Endothelial cell of umbilical vein (primary cell): ENCODE results near the gene ELF3. TPM values are rescaled to one million over a fixed set of nuclear protein-coding genes. Genes with fewer than 3 reads are reported as not detected.

Experiments
- BruUV-seq: library from RNA; stranded (reverse); fragments of 400-500 nt; replicated peaks from 2 replicates; lab custom pipeline; 2021; lab: Mats Ljungman, UMichigan
- CTCF ChIA-PET: fragments of 300-600, 350-600 bp; sonication (Branson Sonifier 250); formaldehyde crosslinking; loops from one replicate; lab custom pipeline; 2021; ENCODE audit warnings: antibody characterized with exemption, inconsistent platforms; lab: Charles Lee
- POLR2A ChIA-PET: fragments of 300-600, 350-600 bp; sonication (Branson Sonifier 250); formaldehyde crosslinking; loops from one replicate; lab custom pipeline; 2021; ENCODE audit warnings: antibody characterized with exemption, inconsistent platforms; lab: Charles Lee
- DNase-seq: peaks from one replicate; pipeline ENCODE4 v3.0.0-alpha.2; 2011; ENCODE audit warnings: low read depth, low spot score
- FAIRE-seq: peaks from 2 replicates; lab custom pipeline; 2011; peaks lifted over from hg19 to GRCh38; lab: Jason Lieb, UNC
- H2AFZ ChIP-seq: 2 replicates; pipeline ENCODE4 v1.6.0; 2012; ENCODE audit warnings: low read depth, low read length, control low read depth, inconsistent platforms
- H3K27ac ChIP-seq: 2 replicates; pipeline ENCODE4 v1.5.1; 2011; ENCODE audit warnings: low read depth, mild to moderate bottlenecking, control low read depth, low read length, moderate library complexity; ENCODE audit not compliant: insufficient read depth
- H3K27me3 ChIP-seq, 2 experiments: 2 replicates each; pipeline versions ENCODE4 v1.6.0 to v1.6.1; 2011; ENCODE audit warnings: low read length in 2 of 2, mixed read lengths in 1 of 2; ENCODE audit not compliant: control insufficient read depth in 2 of 2, insufficient read depth in 2 of 2
- H3K36me3 ChIP-seq, 2 experiments: 2 replicates in 1 of 2; 3 replicates in 1 of 2; pipeline ENCODE4 v1.5.1; 2011; ENCODE audit warnings: low read length in 2 of 2, mild to moderate bottlenecking in 1 of 2, moderate library complexity in 1 of 2; ENCODE audit not compliant: control insufficient read depth in 2 of 2, insufficient read depth in 2 of 2; ENCODE audit errors: extremely low read depth in 1 of 2
- H3K4me1 ChIP-seq: 3 replicates; pipeline ENCODE4 v1.5.1; 2011; ENCODE audit warnings: mild to moderate bottlenecking, low read length; ENCODE audit not compliant: control insufficient read depth, insufficient read depth; ENCODE audit errors: extremely low read depth
- H3K4me2 ChIP-seq: 2 replicates; pipeline ENCODE4 v1.6.1; 2011; ENCODE audit warnings: low read length, control low read depth, mixed read lengths; ENCODE audit not compliant: insufficient read depth
- H3K4me3 ChIP-seq, 3 experiments: fragments of 200-600 bp in 1 of 3; sonication (generic), shearing (Covaris generic) in 1 of 3; replicated peaks in 1 of 3; 2 replicates each; pipeline ENCODE4 v1.5.1; 2011 to 2016; ENCODE audit warnings: control low read depth in 3 of 3, low read length in 3 of 3, mild to moderate bottlenecking in 2 of 3, inconsistent platforms in 1 of 3, low read depth in 1 of 3, moderate library complexity in 1 of 3; ENCODE audit not compliant: insufficient read depth in 1 of 3
- H3K79me2 ChIP-seq: 2 replicates; pipeline ENCODE4 v1.6.0; 2012; ENCODE audit warnings: low read length, inconsistent platforms; ENCODE audit not compliant: control insufficient read depth, insufficient read depth
- H3K9ac ChIP-seq: replicated peaks from 2 replicates; pipeline ENCODE3; 2011; ENCODE audit warnings: low read length, control low read depth; ENCODE audit not compliant: insufficient read depth; ENCODE audit errors: extremely low read depth
- H3K9me1 ChIP-seq: replicated peaks from 3 replicates; pipeline ENCODE4 v1.6.0; 2011; ENCODE audit warnings: mild to moderate bottlenecking, low read length; ENCODE audit not compliant: control insufficient read depth, insufficient read depth; ENCODE audit errors: extremely low read depth
- H3K9me3 ChIP-seq: replicated peaks from 2 replicates; pipeline ENCODE4 v1.5.1; 2012; ENCODE audit warnings: low read length, inconsistent platforms; ENCODE audit not compliant: control insufficient read depth, insufficient read depth
- H4K20me1 ChIP-seq: replicated peaks from 2 replicates; pipeline ENCODE3; 2011; ENCODE audit warnings: mild to moderate bottlenecking, low read length; ENCODE audit not compliant: control insufficient read depth, insufficient read depth; ENCODE audit errors: extremely low read depth
- CTCF ChIP-seq, 2 donors: IDR thresholded peaks; 1 replicate in 1 of 2; 2 replicates in 1 of 2; pipeline ENCODE4 v1.5.1; 2011; ENCODE audit warnings: low read length in 2 of 2, mild to moderate bottlenecking in 2 of 2, moderate library complexity in 2 of 2, control low read depth in 1 of 2, inconsistent platforms in 1 of 2, low read depth in 1 of 2; ENCODE audit not compliant: insufficient read depth in 1 of 2; ENCODE audit errors: extremely low read depth in 1 of 2
- GATA2 ChIP-seq: IDR thresholded peaks from 2 replicates; pipeline ENCODE4 v1.7.0; 2011; ENCODE audit warnings: low read depth, mild to moderate bottlenecking, moderate library complexity, mixed read lengths, low read length; ENCODE audit not compliant: insufficient read length, insufficient read depth
- MYC ChIP-seq: IDR thresholded peaks from one replicate; pipeline ENCODE4 v1.6.1; 2011; ENCODE audit warnings: mild to moderate bottlenecking, low read depth, low read length
- POLR2A ChIP-seq: IDR thresholded peaks from 2 replicates; pipeline ENCODE4 v1.6.1; 2012; ENCODE audit warnings: low read depth, mild to moderate bottlenecking, control low read depth, low read length
- POLR2AphosphoS5 ChIP-seq: IDR thresholded peaks from 2 replicates; pipeline ENCODE4 v1.6.1; 2012; ENCODE audit warnings: low read depth, mild to moderate bottlenecking, control low read depth, low read length, moderate library complexity; ENCODE audit not compliant: insufficient read depth
- dilution Hi-C: fragments of 300-500 bp; cut with MboI; formaldehyde crosslinking; loops from one replicate; pipeline ENCODE4 v1.15.0; 2019; ENCODE audit warnings: low sequenced_read_pairs; ENCODE audit not compliant: extremely low pct_ligation_motif_present
- intact Hi-C: fragments of 100-400 bp; cut with micrococcal nuclease; formaldehyde crosslinking; loops from one replicate; pipeline ENCODE4 v1.10.0; 2022
- polyA plus RNA-seq, 4 experiments: library from polyadenylated mRNA; depleted of rRNA in 3 of 4; stranded (reverse) in 3 of 4; unstranded in 1 of 4; fragments of >200 nt; gene quantifications; 2 replicates each; pipeline versions ENCODE4 v1.2.1 to v1.2.3, GENCODE V29; 2011 to 2012; ENCODE audit warnings: missing spikeins in 1 of 4
- total RNA-seq: library from RNA; stranded (reverse); gene quantifications from 2 replicates; pipeline ENCODE4 v1.2.3, GENCODE V29; 2021

The ELF3 gene
- total and polyA plus RNA-seq, 2 donors (not counting 3 experiments of a cell fraction or from before 2014, with no cell fraction given), result 0.07 to 0.29 TPM

- H4K20me1 ChIP-seq, result no peaks in the 10 kb centered on the region
- H3K9ac ChIP-seq, result no peak overlapping the region
- no TSS peak for BruUV-seq
- H3K9me3 ChIP-seq, result no peaks in the 10 kb centered on the region
- H3K27me3 ChIP-seq, result no peaks in the 10 kb centered on the region
- intact Hi-C loops (no loop called here), dilution Hi-C loops (no loop called here)
- no peak overlapping the region for H3K4me2 ChIP-seq
- H3K36me3 ChIP-seq, result peaks cover 18 to 24% of the 10 kb centered on the region in 2 experiments
- FAIRE-seq, result no peak
- peaks cover 5% of the 10 kb centered on the region for H3K79me2 ChIP-seq
- H3K4me3 ChIP-seq, result no peak overlapping the region
- no peaks in the 10 kb centered on the region for H3K9me1 ChIP-seq
- ChIA-PET CTCF (interaction anchor here (0.7 to 15.9 kb wide), 2 partner anchors 70 to 88 kb away, joined by 3 to 577 read pairs; no protein-coding TSS in a partner anchor), POLR2A (no interaction called here)
- no peaks in the 10 kb centered on the region for H3K4me1 ChIP-seq
- no peak overlapping the region for H3K27ac ChIP-seq
- no peak for TF ChIP-seq POLR2A
- no peak for TF ChIP-seq GATA2
- no peak for TF ChIP-seq POLR2AphosphoS5
- TF ChIP-seq MYC, result no peak
- no peak for DNase-seq
- H2AFZ ChIP-seq, result no peak overlapping the region
These were observed 44.2 kb upstream of the ELF3 start for GRCh38 chr1:201966171-201966570.

- H3K4me3 ChIP-seq, result no peak overlapping the region
- H4K20me1 ChIP-seq, result no peaks in the 10 kb centered on the region
- ChIA-PET CTCF (interaction anchor here (1.1 to 15.9 kb wide), 3 partner anchors 13 to 90 kb away, joined by 4 to 577 read pairs (median 12); partner anchors contain the start of gene RNPEP), POLR2A (no interaction called here)
- H3K27ac ChIP-seq, result no peak overlapping the region
- dilution Hi-C loops (no loop called here), intact Hi-C loops (no loop called here)
- H3K9me1 ChIP-seq, result no peaks in the 10 kb centered on the region
- no TSS peak for BruUV-seq
- peaks cover 2% of the 10 kb centered on the region for H3K79me2 ChIP-seq
- TF ChIP-seq POLR2A (no peak), POLR2AphosphoS5 (no peak), CTCF (IDR thresholded peaks at IDR 0.05; ENCODE audit: extremely low read depth in 1 of 2, insufficient read depth in 1 of 2, low read depth in 1 of 2, low read length in 2 of 2) (no peak)
- no peak for FAIRE-seq
- no peak overlapping the region for H2AFZ ChIP-seq
- no peak for DNase-seq
- H3K9me3 ChIP-seq, result no peaks in the 10 kb centered on the region
- no peak overlapping the region for H3K4me2 ChIP-seq
- H3K9ac ChIP-seq, result no peak overlapping the region
- no peaks in the 10 kb centered on the region for H3K27me3 ChIP-seq
- H3K4me1 ChIP-seq, result no peaks in the 10 kb centered on the region
- peaks cover 16 to 21% of the 10 kb centered on the region in 2 experiments for H3K36me3 ChIP-seq
These were observed 42.0 kb upstream of the ELF3 start for GRCh38 chr1:201968202-201968925.
